HG03521 (cell line): ENCODE data around the gene S1PR2.
"Not testable (repeated sequence)": the region's sequence is repeated elsewhere in the genome, so short reads cannot be mapped to it uniquely, and the experiment has no call there.

Source experiments
- ATAC-seq: cut with Tn5 transposase; IDR thresholded peaks from one replicate; pipeline ENCODE4 v1.9.1; 2021; ENCODE audit warnings: mild to moderate bottlenecking, moderate library complexity; ENCODE audit not compliant: unreplicated experiment

The S1PR2 gene

DNA sequence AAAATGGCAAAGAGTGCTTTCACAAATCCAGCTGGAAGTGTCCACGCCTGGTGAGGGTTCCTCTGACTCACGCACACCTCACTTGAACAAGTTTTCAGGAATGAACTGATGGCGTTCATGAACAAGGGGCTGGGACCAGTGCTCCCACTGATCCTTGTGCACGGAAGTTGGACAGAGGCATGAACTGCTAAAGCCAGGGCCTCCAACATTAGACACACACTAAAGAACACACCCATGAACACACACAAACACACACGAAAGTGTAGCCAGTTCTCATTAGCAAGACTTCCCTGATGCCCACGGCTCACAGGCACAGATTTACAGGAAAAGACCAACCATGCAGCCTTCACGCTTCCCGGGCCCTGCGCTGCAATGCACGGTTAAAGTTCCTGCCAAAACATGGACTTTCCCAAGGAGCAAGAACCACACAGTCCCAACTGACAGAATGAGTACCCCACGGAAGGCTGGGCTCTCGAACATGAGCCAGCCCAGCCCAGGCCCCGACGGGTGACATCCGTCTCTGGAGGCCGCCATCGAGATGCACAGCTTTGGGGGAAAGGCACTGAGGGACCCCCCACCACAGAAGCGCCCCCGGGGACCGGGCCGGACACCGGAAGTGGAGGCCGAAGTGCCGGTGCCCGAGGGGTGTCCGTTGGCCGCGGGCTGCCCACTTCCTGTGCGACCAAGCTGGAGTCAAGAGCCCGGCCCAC is 37.2 kb downstream of the S1PR2 start:
- ATAC-seq: peak; percentile 14

DNA sequence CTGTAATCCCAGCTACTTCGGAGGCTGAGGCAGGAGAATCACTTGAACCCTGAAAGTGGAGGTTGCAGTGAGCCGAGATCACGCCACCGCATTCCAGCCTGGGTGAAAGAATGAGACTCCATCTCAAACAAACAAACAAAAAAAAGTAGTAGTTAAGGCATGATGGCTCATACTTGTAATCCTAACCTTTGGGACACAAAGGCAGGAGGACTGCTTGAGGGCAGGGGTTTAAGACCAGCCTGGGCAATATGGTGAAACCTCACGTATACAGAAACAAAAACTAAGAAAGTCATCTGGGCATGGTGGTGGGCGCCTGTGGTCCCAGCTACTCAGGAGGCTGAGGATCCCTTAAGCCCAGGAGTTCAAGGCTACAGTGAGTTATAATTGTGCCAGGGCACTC is 38.2 kb downstream of the S1PR2 start:
- ATAC-seq: no peak

DNA sequence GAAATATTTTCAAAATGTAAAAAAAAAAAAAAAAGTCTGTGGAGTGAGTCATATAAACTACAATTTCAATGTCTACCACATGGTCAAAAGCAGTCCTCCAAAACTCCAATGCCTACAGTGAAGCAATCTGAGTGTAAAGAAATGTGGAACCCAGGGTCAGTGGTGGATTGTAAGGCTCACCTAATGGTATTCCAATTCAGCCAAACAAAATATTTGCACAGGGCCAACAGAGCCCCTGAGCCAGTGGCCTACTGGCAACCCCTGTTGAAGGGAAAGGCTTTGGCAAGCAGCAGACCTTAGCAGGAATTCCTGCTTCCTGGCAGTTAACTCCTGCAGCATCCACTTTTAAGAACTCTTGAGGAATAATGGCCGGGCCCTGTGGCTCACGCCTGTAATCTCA is 39.8 kb downstream of the S1PR2 start:
- no peak for ATAC-seq

DNA sequence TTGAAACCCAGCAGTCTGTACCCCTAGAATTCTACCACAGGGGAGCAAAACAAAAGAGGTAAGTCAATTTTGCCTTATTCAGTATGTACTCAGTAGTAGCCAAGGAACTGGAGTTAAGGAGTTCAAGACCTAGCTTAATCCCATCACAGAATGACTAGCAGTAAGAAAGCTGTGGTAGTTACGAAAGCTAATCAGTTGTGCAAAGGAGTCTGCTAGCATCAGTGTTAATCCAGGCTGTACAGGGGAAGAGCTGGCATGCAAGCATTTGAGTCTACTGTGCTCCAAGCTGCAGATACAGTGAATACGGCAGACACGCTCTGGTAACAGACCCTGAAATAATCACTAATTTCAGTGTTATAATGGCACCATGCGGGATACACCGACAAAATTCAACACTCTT is 41.1 kb downstream of the S1PR2 start:
- ATAC-seq: no peak

DNA sequence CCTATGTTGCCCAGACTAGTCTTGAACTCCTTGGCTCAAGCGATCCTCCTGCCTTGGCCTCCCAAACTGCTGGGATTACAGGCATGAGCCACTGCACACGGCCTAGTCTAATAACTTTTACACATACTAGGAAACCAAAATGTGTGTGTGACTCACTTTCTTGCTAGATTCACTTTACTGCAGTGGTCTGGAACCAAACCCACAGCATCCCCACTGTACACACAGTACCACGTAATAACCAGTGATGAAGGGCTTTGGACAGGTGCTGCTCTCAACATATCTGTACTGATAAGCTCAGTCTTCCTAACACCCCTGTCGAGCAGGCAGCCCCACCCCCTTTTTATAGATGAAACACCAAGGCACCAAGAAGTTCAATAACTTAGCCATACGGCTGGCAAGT is 41.5 kb downstream of the S1PR2 start:
- no peak for ATAC-seq

DNA sequence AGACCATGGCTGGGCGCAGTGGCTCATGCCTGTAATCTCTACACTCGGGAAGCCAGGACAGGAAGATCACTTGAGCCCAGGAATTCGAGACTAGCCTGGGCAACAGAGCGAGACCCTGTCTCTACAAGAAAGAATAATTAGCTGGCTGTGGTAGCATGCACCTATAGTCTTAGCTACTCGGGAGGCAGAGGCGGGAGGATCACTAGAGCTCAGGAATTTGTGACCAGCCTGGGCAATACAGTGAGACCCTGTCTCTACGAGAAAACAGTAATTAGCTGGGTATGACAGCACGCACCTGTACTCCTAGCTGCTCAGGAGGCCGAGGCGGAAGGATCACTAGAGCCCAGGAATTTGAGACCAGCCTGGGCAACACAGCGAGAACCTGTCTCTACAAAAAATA is 43.8 kb downstream of the S1PR2 start:
- ATAC-seq: no peak

DNA sequence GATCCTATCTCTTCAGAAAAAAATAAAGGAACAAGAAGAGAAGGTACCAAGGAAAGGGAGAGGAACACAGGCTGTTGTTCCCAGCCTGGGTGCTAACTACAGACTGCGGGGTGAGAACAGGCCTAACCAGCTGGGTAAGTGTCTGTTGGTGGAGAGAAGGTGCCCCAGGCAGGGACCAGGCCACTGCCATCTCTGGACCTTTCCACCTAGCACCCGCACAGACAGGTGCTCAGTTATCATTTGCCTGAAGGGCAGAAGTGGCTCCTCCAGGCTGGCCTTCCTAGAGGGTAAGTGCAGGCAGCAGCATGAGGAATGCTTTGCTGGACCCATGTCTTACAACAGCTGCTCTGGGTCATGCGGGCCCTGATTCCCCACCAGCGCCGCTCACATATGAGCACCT is 46.5 kb downstream of the S1PR2 start:
- no peak for ATAC-seq

DNA sequence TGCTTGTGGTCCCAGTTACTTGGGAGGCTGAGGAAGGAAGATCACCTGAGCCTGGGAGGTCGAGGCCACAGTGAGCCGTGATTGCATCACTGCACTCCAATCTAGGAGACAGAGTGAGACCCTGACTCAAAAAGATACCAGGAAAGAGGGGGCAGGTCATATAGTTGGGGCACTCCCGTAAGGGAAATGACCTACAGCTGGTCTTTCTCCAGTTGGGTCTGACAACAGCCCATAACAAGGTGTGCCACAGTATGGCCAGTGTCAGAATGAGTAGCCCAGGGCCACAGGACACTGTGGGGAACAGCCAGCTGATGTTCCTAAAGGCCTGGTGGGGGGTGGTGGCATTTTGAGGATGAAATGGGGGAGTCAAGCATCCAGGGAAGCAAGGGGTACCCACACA is 47.2 kb downstream of the S1PR2 start:
- ATAC-seq: no peak

DNA sequence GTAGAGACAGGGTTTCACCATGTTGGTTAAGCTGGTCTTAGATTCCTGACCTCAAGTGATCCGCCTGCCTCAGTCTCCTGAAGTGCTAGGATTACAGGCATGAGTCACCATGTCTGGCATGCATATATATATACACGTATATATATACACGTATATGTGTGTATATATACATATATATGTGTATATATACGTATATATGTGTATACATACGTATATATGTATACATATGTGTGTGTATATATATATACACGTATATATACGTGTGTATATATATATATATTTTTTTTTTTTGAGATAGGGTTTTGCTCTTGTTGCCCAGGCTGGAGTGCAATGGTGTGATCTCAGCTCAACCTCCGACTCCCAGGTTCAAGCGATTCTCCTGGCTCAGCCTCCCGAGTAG is 48.3 kb downstream of the S1PR2 start:
- no peak for ATAC-seq

DNA sequence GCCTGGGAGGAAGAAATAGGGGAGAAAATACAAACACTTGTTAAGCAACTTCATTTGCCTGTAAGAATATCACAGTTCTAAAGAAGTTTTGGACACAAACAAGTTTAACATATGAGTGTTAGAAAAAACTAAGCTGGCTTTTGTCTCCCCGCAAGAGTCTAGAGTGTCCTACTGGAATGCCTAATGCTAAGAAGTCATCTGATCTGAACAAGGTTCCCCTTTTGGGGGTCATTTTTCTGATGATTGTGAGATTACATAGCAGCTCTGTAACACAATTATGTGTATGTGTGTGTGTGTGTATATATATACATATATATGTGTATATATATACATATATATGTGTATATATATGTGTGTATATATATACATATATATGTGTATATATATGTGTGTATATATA is 49.1 kb downstream of the S1PR2 start:
- ATAC-seq: no peak

DNA sequence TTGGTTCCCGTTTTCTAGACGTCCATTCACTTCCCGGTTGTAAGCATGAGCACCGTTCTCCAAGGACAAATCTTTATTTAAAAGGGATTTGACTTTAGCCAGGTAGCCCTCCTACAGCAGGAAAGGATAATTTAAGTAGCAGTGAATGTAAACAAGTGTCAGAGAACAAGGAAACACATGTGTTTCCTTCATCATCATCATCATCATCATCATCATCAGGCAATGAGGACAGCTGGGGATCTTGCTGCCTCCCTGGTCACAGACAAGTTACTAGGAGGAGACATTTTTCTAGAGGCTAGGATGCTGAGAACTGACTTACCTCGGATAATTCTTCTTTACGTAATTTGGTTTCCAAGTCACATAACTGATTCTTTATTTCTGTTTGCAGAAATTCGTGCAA is 50.7 kb downstream of the S1PR2 start:
- ATAC-seq: no peak

DNA sequence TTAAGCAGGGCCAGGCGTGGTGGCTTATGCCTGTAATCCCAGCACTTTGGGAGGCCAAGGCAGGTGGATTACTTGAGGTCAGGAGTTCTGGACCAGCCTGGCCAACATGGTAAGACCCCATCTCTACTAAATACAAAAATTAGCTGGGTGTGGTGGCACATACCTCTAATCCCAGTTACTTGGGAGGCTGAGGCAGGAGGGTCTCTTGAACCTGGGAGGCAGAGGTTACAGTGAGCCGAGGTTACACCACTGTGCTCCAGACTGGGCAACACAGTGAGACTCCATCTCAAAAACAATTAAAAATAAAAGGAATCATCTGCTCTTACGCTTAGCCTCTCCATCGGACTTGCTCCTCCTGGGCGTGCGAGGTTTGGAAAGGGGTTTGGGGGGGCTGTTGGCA is 51.1 kb downstream of the S1PR2 start:
- not testable (repeated sequence) for ATAC-seq

DNA sequence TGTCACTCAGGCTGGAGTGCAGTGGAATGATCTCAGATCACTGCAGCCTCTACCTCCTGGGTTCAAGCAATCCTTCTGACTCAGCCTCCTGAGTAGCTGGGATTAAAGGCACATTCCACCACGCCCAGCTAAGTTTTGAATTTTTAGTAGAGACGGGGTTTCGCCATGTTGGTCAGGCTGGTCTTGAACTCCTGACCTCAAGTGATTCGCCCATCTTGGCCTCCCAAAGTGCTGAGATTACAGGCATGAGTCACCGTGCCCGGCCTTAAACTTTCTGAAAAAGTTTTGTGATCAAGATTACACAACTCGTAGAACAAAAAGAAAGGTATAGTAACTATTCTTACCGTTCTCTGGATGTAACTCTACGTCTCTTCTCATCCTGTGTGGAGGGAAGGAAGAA is 57.6 kb downstream of the S1PR2 start:
- ATAC-seq: no peak
